Colon (tissue), 2 donors: ENCODE results near the gene RPTOR.
"Not testable (repeated sequence)": the region's sequence is repeated elsewhere in the genome, so short reads cannot be mapped to it uniquely, and the experiment has no call there.

Experiments used
- FAIRE-seq: peaks from 2 replicates; lab custom pipeline; 2012; peaks lifted over from hg19 to GRCh38; lab: Jason Lieb, UNC
- donor health status: control.
- donor health status: control.

Gene RPTOR

GRCh38 chr17:80619535-80620235, 75.0 kb downstream of the RPTOR start:
- FAIRE-seq: no peak

DNA sequence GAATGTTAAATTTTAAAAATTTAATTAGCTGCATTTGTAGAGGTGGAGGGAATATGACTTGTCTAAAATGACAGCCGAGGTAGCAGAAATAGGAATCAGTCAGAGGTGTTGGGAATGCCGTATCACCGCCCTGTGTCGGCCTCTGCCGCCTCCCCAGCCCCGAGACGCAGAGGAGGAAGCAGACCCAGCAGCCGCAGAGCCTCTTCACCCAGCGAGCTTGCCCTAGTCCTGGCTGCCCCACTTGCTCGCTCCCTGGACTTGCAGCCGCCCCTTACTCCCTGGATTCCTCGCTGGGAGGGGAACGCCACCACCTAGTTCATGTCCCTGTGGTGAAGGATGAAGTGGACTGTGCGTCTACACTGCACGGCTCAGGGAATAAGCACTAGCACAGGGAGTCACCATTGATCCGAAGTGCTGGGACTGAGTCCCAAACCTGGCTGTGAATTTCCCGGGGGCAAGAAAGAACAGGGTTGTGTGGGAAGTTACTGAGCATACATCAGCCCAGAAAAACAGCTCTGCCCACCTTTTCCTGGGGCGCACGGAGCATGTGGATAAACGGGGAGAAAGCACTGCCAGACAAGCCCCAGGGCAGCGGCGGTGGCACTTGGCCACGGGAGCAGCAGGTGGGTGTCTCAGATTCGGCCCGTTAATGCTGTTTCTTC, 76.8 kb downstream of the RPTOR start:
- FAIRE-seq: no peak

GRCh38 chr17:80621997-80622357, 77.3 kb downstream of the RPTOR start:
- FAIRE-seq: no peak

- FAIRE-seq: no peak
Measured at GRCh38 chr17:80624864-80625263, 80.2 kb downstream of the RPTOR start.

DNA sequence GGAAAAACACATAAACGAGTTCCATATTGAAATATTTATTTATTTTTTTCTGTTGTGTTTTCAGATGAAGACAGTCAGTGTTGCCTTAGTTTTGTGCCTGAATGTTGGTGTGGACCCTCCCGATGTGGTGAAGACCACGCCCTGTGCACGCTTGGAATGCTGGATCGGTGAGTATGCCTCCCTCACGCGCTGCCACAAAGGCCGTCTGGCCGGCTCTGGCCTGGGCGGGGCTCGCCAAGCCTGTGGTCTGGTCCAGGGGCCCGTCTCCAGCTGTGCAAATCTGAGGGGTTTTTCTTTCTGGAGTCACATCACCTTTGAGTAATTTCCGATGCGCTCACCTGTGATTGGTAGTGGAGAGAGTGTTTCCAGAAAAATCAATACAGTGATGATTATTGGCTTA, 81.0 kb downstream of the RPTOR start:
- FAIRE-seq: no peak

DNA sequence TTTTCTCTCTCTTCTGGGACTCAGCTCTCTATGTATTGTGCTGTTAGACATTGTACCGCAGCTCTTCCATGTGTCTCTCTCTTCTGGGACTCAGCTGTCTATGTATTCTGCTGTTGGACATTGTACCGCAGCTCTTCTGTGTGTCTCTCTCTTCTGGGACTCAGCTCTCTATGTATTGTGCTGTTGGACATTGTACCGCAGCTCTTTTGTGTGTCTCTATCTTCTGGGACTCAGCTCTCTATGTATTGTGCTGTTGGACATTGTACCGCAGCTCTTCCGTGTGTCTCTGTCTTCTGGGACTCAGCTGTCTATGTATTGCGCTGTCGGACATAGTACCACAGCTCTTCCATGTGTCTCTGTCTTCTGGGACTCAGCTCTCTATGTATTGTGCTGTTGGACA, 84.2 kb downstream of the RPTOR start:
- not testable (repeated sequence) for FAIRE-seq

DNA sequence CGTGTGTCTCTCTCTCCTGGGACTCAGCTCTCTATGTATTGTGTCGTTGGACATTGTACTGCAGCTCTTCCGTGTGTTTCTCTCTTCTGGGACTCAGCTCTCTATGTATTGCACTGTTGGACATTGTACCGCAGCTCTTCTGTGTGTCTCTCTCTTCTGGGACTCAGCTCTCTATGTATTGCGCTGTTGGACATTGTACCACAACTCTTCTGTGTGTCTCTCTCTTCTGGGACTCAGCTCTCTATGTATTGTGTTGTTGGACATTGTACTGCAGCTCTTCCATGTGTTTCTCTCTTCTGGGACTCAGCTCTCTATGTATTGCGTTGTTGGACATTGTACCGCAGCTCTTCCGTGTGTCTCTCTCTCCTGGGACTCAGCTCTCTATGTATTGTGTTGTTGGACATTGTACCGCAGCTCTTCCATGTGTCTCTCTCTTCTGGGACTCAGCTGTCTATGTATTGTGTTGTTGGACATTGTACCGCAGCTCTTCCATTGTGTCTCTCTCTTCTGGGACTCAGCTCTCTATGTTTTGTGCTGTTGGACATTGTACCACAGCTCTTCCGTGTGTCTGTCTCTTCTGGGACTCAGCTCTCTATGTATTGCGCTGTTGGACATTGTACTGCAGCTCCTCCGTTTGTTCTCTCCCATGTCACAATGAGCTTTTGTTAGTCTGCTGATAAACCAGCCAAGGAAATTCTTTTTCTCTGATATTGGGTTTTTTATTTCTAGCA, 84.8 kb downstream of the RPTOR start:
- no peak for FAIRE-seq

GRCh38 chr17:80630560-80631120, 86.0 kb downstream of the RPTOR start:
- no peak for FAIRE-seq

- FAIRE-seq: no peak
Measured at GRCh38 chr17:80631142-80632045, 86.8 kb downstream of the RPTOR start.

DNA sequence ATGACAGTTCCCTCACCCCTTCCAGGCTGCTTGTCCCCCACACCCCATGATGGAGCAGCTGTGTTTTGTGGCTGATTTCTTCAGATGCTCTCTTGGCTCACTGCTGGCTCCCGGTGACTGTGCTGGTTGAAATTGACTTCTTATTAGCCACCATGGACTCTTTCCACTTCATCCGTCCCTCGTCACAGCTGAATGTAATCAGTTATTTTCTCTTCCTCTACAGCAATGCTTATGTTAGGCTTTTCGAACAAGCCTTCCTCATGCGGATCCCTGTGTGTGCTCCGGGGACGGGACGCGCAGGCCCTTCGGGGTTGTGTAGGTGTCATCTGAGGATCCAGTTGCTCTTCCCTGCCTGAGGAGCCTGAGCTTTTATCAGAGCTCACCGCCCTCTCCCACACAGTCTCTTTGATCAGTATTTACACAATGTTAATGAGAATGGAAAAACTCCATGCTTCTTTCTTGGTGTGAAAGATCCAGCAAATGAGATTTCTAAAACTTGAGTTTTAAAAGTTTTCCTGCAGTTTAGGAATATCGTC, 87.5 kb downstream of the RPTOR start:
- FAIRE-seq: no peak

- no peak for FAIRE-seq
Measured at GRCh38 chr17:80633207-80633606, 88.6 kb downstream of the RPTOR start.

DNA sequence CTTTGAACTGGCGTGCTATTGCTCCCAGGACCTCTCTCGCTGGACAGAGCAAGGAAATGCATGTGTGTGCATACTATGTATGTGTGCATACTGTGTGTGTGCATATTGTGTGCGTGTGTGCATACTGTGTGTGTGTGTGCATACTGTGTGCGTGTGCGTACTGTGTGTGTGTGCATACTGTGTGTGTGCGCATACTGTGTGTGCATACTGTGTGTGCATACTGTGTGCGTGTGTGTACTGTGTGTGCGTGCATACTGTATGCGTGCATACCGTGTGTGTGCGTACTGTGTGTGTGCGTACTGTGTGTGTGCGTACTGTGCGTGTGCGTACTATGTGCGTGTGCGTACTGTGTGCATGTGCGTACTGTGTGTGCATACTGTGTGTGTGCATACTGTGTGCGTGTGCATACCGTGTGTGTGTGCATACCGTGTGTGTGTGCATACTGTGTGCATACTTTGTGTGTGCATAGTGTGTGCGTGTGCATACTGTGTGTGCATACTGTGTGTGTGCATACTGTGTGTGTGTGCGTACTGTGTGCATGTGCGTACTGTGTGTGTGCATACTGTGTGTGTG, 89.4 kb downstream of the RPTOR start:
- no peak for FAIRE-seq

DNA sequence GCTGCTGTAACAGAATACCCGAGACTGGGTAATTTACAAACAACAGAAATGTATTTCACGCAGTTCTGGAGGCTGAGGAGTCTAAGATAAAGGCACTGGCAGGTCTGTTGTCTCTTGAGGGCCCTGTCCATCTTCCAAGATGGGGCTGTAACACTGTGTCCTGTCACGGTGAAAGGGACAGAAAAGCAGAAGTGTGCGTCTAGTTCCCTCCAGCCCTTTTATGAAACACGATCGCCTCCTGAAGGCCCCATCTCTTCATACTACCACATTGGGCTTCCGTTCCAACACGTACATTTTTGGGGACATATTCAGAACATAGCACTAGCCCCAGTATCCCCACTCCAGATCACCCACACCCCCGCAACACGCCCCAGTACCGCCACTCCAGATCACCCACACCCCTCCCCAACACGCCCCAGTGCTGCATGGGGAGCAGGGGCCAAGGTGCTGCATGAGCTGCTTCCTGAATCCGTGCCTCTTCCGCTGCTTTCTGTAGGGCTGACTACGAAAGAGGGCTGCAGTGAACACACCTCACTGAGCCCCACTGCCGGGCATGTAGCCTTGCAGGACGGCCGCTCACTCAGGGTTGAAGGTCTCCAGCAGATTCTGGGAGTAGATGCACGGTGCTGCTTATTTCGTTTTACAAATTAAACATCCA, 91.9 kb downstream of the RPTOR start:
- no peak for FAIRE-seq

DNA sequence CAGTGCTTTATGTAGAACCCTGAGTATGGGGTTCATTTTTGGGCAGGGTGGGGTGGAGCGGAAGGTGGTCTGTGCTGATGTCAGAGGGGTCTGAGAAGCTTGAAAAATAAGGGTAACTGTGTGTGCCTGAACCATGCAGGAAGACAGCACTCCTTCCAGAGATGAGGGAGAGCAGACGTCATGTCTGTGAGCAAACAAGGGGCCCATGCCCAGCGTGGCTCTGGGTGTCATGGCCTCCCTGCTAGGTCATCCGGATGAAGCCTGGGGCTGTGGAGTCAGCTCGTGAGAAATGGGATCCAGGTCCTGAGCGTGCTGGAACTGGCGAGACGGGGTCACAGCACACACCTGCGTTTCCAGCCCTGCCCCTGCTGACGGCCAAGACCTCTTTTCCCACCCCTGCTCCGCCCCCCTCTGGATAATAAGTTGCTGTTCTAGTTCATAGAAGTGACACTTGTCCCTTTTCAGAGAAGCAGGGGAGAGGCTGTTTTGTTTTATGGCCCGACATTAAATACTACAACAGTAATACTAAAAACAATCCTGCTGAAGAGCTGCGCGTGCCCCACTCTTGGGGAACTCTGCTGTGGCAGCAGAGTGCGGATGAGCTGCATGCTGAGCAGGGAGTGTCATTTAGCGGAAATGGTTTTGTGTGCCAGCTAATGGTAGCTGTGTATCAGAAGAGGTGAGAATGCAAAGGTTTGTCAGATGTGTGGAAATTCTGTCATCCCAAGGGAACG, 92.6 kb downstream of the RPTOR start:
- no peak for FAIRE-seq

- no peak for FAIRE-seq
Measured at GRCh38 chr17:80639658-80640057, 95.0 kb downstream of the RPTOR start.

- FAIRE-seq: no peak
Measured at GRCh38 chr17:80640366-80641084, 95.9 kb downstream of the RPTOR start.

DNA sequence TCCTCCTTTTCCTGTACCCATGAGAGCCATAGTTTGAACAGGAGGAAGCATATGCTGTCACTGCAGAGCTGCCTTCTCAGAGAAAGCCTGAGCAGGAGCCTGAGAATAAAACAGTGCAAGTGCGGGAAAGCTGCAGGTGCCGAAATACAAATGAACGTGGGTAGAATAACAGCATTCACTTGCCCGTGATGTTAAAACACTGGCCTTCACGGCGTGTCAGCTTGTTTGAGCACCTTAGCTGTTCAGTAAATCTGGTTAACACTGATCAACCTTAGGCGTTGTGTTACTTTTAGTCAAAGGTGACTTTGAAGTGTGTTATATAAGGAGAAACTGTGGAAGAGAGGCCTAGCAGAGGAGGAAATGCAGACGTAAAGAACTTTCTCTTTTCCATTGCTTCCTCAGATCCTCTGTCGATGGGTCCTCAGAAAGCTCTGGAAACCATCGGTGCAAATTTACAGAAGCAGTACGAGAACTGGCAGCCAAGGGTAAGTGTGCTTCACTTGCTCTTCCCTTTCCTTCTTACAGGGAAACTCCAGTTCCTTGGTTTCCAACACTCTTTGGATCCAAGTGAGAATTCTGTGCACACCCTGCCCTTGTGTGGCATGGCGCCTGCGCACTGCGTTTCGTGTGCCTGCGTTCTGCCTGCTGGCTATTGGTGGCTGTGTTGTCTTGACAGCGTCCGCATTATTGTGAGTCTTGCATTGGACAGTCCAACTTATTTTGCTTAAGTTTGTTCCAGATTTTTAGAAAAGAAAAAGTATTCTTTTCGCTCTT, 98.9 kb downstream of the RPTOR start:
- FAIRE-seq: no peak

GRCh38 chr17:80644536-80644935, 99.9 kb downstream of the RPTOR start:
- FAIRE-seq: no peak
